NCI-H774 (cell line): ENCODE data around the gene PRODH2.
A peak's percentile ranks its signal among the peaks of the same experiment; 100 is the strongest.
"Not testable (repeated sequence)": the region's sequence is repeated elsewhere in the genome, so short reads cannot be mapped to it uniquely, and the experiment has no call there.

Experiments used
- DNase-seq: peaks from one replicate; lab custom pipeline; 2025; lab: John Stamatoyannopoulos, UW

Gene PRODH2

DNA sequence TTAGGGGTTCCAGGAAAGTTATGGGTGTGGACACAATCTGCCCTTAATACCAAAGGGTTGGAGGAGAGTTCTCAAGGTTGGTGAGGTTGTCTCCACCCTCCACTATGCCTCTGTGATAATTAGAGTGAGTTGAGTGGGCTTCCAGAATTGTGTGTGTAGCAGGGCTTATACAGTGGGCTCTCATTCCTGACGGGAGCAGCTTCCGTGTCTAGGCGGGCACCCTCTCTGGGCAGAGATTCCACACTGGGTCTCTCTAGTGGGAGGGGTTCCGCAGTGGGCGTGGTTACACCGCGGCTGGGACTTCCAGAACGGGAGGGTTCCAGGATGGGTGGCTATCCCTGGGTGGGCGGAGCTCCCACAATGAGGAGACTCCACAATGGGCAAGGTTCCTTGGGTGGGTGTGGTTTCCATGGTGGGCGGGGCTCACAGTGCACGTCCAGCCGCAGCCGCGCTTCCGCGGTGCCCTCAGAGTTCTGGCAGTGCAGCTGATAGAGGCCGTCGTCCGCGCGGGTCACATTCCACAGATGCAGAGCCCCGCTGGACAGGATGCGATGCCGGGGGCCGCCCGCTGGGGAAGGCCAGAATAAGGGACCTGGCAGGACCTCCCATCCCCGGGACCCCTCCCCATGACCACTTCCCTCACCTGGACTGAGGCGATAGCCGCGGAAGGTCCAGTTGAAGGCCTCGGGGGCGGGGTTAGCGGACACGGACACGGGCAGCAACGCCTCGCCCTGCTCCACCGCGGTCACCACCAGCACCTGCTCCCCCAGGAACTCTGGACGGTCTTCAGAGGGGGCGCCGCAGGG, 31.2 kb upstream of the PRODH2 start:
- peak; percentile 60 for DNase-seq

DNA sequence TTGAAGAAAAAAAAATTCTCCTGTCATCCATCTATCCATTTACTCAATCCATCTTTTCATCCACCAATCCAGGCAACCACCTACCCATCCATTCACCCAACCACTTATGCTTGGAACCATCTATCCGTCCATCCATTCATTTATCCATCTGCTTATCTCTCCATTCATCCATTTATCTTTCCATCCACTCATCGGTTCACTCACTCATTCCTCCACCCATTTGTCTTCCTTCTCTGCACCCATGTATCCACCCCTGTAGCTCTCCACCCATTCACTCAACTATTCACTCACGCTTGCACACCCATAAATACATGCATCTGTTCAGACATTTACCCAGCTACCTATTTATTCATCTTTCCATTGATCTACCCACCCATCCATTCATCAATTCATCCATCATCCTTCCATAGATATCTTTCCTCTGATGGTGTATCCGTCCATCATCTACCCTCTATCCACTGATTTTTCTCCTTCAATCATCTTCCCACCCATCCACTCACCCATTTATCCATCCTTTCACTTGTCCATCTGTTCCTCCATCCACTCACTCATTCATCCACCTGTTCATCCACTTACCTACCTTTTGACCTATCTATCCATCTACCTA, 30.1 kb upstream of the PRODH2 start:
- DNase-seq, result no peak

DNA sequence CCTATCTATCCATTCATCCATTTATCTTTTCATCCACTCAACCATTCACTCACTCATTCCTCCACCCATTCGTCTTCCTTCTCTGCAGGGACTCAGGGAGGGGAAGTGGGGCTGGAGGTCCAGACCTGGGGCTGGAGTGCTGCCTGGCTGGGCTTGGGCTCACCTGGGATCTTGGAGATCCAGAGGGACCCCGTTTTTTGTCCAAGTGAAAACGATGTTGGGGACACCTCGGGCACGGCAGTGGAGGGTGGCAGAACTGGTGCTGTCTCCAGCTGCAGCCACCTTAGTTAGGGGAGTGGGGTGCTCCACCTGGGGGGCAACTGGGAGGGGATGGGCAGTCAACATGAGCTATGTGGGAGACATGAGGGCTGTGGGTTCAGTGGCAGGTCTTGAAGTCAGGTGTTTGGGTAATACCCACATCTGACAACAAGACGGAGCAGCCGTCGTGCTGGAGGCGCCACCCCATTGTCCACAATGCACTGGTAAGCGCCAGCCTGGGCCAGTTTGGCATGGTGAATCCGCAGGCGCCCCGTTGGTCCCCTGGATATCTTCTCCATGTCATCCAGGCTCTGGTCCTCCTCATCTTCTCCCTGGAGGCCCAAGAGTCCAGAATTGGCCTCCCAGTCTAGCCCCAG, 29.4 kb upstream of the PRODH2 start:
- no peak for DNase-seq

DNA sequence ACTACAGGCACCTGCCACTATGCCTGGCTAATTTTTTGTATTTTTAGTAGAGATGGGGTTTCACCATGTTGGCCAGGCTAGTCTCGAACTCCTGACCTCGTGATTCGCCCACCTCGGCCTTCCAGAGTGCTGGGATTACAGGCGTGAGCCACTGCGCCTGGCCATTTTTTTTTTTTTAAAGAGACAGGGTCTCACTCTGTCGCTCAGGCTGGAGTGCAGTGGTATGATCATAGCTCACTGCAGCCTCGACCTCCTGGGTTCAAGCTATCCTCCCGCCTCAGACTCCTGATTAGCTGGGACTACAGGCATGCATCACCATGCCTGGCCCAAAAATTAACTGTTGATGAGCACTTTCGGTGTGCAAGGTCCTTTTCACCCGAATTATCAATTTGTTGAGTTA, 23.5 kb upstream of the PRODH2 start:
- DNase-seq, result not testable (repeated sequence)

DNA sequence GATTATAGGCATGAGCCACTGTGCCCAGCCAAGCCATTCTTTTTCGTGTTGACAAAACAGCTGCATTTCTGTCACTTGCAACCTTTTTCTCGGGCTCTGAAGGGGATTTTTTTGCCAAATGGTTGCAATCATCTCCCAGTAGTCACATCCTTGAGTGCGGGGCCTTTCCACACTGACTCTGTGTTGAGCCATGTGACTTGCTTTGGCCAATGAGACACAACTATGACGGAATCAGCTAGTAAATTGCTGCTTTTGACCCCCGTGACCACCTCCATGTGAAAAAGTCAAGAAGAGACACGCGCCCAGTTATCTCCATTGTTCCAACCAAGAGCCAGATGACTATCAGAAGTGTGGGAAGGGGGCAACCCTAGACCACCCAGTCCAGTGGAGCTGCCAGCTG, 21.3 kb upstream of the PRODH2 start:
- no peak for DNase-seq

DNA sequence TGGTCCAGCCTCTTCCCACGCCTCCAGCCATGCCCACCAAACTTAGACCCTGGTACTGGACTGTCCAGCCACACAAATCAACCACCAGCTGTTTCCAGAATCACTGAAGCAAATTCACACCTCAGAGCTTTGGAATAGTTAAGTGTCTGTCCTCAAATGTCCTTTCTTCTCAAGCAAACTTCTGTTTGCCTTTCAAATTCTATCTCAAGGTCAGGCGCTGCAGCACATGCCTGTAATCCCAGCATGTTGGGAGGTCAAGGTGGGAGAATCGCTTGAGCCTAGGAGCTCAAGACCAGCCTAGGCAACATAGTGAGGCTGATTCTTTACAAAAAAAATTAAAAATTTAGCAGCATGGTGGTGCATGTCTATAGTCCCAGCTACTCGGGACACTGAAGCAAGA, 19.4 kb upstream of the PRODH2 start:
- no peak for DNase-seq

DNA sequence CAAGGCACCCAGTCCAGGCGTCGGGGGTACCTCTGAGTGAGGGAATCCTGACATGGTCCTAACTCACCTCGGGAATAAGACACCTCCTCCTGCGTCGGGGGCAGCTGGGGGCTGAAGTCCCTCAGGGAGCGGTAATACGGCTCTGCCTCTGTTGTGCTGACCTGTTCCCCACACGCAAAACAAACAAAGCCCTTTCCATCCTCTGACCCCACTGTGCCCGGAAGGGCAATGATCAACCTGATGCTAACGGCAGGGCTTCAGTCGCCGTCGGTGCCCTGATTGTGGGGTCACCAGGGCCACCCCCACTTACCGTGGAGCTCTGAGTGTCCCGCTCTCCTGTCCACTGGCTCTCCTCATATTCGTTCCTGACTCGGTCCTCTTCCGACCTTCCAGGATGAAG, 18.3 kb upstream of the PRODH2 start:
- DNase-seq, result no peak

DNA sequence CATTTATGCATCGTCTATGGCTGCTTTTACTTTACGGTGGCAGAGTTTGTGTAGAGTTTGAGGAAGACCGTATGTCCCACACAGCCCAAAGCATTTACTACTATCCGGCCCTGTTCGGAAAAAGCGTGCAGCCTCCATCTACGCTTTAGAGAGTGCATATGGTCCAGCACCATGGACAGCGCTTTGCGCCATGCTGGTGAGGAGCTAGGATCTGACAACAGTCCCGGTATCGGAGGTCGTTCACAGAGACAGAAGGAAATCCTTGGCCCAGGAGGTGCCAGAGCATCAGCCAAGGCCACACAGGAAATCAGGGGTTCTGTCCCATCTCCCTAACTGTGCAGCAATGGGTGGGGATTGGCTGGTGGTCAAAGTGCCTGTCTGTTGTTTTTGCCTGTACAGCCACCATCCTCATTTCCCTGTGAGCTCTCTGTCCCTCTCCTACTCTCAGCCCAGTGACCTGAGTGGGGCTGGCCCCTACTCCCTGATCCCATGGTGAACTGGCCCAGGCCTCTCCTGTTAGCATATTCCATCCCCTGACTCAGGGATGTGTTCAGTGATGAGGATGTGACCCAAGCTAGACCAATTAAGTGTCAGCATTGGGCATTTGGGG, 16.2 kb upstream of the PRODH2 start:
- DNase-seq, result no peak

DNA sequence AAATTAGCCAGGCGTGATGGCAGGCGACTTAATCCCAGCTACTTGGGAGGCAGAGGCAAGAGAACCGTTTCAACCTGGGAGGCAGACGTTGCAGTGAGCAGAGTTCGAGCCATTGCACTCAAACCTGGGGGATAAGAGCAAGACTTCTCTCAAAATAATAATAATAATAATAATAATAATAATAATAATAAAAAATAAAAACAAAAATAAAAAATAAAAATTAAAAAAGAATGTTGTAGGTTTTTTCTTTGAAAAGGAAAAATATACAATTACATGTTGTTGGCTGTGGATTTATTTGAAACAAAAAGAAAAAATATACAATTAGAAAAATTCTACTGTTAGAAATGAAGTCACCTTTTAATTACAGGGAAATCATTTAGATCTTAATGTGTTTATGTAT, 11.5 kb upstream of the PRODH2 start:
- no peak for DNase-seq

DNA sequence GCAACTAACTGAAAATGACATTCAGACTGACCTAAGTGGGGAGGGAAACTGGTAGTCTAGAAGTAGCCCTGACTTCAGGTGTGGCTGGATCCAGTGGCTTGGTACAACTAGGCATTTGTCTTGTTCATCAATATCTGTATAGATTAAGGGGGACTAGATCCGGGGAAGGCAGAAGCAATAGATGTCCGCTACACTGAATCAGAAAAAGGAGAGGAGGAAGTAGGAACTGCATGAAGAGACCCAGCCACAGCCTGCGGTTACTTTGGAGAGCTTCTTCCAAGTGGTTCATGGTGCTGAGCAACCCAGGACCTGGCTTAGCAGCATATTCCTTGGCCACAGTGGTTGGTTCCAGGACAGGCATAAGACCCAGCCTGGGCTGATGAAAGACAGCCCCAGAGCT, 9.9 kb upstream of the PRODH2 start:
- DNase-seq, result no peak

DNA sequence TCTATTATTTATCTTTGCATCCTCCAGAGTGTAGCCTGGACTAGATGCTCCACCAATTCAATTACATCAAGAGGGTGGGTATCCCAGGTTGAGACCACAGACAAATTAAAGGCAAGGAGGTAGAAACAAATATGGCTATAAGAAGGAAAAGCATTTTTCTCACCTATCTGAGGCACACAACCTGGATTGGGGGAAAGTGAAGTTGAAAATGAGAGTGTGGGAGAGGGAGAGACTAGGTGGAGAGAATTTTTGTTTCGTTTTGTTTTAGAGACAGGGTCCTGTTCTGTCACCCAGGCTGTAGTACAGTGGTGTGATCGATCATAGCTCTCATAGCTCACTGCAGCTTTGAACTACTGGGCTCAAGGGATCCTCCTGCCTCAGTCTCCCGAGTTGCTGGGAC, 5.8 kb upstream of the PRODH2 start:
- DNase-seq, result no peak

DNA sequence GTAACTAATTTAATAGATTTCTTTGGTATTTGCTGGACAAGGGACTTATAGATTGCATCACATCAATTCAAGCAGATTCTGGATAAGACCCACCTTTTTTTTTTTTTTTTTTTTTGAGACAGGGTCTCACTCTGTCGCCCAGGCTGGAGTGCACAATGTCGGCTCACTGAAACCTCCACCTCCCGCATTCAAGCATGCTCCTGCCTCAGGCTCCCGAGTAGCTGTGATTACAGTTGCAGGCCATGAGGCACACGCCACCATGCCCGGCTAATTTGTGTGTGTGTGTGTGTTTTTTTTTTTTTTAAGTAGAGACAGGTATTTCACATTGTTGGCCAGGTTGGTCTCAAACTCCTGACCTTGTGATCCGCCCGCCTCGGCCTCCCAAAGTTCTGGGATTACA, 4.2 kb upstream of the PRODH2 start:
- no peak for DNase-seq

DNA sequence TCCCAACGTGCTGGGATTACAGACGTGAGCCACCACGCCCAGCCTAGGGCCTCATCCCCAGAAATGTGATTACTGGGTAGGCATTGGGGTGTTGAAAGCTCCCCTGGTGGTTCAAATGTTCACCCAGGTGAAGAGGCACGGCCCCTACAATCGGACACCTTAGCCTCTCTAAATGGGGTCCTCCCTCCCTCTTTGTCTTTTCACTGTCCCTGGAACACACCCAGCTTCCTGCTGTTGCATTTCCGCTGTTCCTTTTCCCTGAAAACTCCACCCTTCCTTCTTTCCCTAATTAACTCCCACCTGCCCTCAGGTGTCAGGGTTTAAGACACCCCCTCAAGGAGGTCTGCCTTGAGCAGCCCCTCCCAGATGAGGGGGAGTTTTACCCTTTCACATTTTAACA, 3.6 kb upstream of the PRODH2 start:
- DNase-seq, result no peak

DNA sequence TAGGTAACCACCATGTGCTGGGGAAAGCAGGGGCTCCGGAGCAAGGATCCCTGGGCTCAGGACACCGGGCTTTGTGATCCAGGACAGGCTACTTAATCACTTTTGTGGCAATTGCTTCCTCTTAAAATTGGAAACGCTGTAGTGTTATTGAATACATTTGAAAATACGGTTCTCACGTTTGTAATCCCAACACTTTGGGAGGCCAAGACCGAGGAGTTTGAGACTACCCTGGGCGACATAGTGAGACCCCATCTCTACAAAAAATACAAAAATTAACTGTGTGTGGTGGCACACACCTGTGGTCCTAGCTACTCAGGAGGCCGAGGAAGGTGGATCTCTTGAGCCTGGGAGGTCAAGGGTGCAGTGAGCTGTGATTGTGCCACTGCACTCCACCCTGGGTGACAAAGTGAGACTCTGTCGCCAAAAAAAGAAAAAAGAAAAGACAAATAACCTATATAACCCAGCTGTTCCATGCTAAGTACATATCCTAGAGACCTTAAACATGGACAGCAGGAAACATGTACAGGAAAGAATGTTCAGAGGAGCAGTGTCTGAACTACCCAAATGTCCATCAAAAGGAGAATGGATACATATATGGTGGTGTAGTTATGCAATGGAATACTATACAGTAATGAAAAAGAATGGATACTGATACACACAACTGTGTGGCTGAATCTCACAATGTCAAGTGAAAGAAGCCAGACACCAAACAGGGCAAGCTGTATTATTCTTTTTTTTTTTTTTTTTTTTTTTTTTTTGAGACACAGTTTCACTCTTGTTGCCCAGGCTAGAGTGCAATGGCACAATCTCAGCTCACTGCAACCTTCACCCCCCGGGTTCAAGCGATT, 622 bp upstream of the PRODH2 start:
- DNase-seq, result no peak

DNA sequence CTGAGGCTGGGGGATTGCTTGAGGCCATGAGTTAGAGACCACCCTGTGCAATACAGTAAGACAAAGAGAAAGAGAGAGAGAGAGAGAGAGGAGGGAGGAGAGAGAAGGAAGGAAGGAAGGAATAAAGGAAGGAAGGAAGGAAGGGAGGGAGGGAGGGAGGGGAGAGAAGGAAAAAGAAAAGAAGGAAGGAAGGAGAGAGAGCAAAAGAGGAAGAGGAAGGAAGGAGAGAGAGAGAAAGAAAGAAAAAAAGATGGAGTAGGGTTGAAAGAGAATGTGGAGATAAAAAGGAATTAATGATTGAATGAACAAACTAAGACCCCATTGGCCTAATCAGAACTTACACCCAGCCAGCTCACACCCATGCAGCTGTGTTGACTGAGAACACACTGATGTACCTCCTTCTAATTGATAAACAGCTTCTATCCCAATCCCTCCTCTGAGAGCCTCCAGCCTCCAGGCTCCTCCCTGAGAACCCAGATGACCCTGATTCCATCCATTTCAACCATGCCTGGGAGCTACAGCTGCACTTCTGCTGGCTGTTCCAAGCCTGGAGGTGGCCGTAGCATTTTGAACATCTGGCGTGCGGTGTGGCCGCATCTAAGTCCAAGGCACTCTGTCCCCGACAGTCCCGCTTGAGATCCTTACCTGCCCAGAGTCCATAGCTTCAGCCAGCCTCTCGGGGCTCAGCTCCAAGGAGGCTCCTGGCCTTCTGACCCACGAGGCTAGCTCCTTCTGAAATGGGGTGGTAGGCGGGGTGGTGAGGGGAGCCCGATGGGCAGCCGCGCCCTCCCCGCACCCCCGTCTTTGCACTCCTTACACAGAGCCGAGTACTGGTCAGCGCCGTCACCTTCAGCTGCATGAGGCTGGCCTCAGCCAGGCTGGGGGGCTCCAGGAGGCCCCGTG, 1.1 kb downstream of the PRODH2 start:
- no peak for DNase-seq

DNA sequence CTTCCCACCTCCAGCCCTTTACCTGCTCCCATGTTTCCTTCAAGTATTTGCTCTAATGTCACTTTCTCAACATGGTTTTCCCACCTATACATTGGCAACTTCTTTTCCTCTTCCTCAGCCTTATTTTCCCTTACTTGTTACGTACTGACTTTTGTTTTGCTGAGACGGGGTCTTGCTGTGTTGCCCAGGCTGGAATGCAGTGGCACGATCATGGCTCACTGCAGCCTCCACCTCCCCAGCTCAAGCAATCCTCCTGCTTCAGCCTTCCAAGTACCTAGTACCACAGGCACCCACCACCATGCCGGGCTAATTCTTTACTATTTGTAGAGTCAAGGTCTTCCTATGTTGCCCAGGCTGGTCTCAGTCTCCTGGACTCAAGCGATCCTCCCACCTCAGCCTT, 5.0 kb downstream of the PRODH2 start:
- no peak for DNase-seq

DNA sequence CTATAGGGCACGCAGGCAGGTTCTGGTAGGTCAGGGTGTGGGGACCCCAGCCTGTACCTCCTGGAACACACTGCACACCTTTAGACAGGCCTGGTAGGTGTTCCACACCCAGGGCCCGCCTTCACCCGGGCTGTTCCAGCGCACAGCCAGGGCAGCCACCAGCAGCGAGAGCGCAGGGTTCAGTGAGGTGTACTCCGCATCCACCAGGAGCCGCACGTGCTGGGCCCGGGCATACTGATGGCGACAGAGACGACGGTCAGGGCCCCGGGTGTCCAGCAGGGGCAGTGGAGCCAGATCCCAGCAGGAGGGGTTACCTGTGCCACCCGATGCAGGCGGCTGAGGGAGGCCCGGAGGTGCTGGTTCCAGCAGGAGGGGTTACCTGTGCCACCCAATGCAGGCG, 6.0 kb downstream of the PRODH2 start:
- no peak for DNase-seq

DNA sequence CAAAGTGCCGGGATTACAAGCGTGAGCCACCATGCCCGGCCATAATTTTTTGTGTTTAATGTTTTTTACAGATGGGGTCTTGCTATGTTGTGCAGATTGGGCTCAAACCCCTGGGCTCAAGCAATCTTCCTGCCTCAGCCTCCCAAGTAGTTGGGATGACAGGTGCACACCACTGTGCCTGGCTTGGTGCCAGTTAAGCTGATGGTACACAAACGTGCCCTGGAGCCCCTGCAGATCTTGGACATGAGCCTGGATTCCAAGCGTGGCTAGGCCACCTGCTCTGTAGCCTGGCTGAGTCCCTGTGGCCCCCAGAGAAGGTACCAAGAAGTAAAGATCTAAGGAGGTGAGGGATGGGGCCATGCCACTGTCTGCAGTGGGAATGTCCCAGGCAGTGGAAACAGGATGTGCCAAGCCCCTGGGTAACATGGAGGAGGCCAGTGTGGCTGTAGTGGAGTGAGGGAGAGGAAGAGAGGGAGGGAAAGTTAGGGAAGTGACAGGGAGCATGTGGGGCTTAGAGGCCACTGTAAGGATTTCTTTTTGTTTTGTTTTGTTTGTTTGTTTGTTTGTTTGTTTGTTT, 7.0 kb downstream of the PRODH2 start:
- peak; percentile 85 for DNase-seq

DNA sequence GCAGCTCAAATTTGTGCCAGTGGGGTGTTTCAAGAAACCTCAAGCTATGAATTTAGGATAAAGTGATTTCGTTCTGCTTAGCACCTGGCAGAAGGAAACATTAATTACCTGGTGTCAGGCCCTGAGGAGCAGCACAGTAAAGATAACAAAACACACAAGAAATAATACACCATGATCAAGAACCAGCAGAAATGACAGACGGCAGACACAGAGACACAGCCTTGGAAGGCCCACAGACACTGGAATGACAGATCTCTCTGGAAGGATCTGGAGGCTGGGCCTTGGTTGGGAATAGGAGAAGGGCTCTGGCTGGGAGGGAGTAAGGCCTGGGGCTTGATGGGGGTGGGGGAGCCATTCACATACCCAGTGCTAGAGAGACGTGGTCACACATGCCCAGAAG, 10.8 kb downstream of the PRODH2 start:
- DNase-seq, result no peak

DNA sequence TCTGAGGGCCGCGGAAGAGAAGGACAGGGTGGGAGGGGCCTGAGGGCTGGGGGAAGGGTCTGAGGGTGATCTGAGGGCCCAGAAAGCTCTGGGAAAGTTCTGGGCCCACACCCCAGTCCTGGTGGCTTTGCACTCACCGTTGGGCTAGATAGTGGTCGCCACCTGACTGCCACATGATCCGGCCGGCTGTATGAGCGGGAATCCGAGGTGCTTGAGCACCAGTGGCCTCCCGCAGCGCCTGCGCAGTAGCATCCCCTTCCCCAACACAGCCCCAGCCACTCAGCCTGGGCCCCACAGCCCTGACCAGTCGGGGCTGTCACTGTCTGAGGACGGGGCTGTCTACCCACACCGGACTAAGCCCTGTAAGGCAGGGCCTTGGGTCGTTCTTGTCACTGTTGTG, 15.0 kb downstream of the PRODH2 start:
- DNase-seq, result no peak
